Activated gamma-delta T cell treated with Interleukin-2 at 50 U/mL for 16 hours (primary cell): ENCODE data around the gene COL19A1.
"Not testable (repeated sequence)": the region's sequence is repeated elsewhere in the genome, so short reads cannot be mapped to it uniquely, and the experiment has no call there.

Source experiments
- DNase-seq: peaks from one replicate; pipeline ENCODE4 v3.0.0-alpha.2; 2020

Gene COL19A1

DNA sequence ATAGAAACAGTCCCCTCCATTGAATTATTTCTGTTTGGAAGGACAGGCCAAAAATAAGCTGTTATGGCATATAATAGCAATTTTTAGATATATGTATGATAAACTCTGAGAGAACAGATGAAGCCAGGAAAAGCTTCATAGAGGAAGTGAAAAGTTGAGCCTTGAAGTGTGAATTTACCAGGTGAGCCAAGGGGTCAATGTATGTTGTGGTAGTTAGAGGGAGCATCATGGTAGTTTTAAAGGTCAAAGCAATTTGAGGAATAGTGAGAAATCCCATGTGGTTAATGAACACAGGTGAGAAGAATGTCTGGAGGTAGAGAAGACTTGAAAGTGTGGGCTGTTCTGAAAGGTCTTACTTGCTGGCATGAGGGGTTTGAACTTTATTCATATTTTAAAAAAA is 47.0 kb downstream of the COL19A1 start:
- no peak for DNase-seq

GRCh38 chr6:69914015-69914485 is 47.7 kb downstream of the COL19A1 start:
- no peak for DNase-seq

GRCh38 chr6:69915346-69915745 is 49.0 kb downstream of the COL19A1 start:
- no peak for DNase-seq

DNA sequence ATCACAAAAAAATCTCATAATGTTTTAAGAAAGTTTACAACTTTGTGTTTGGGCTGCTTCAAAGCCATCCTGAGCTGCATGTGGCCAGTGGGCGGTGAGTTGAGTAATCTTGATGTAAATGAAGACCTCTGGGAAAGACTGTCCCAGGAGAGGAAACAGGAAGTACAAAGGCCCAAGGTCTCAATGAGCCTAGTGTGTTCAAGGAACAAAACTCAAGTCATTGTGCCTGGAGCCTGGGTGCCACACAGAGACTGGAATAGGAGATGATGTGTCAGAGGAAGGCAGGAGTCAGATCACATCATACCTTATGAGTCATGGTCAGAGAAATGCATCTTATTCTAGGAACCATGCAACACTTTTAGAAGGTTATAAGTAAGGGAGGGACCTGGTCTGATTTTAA is 51.5 kb downstream of the COL19A1 start:
- DNase-seq: no peak

DNA sequence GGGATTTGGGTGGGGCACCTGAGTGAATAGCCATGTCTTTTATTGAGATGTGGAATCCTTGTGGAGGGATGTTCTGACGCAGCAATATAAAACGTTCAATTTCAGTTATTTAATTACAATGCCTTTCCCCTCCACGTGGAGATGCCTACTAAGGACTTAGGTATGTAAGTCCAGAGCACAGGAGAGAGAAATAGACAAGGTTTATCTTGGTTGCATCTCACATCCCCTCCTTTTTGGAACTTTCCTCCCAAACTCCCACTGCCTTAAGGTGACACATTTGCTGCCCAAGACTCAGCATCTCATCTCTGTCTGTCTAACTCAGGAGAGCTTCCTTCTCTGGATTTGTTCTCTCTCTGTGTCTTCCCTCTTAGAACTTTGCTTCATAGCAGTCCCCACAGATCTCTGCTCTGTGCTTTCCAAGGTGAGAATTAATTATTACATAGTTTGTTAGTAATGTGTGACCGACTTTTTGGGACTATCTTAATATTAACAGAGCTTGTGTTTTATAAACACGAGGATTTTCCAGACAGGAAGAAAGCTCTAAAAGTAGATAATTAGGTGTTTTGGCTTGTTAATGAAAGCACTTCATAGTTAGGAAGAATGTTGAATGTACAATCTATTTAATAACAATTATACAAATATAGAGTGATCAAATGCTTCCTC is 52.6 kb downstream of the COL19A1 start:
- DNase-seq: no peak

DNA sequence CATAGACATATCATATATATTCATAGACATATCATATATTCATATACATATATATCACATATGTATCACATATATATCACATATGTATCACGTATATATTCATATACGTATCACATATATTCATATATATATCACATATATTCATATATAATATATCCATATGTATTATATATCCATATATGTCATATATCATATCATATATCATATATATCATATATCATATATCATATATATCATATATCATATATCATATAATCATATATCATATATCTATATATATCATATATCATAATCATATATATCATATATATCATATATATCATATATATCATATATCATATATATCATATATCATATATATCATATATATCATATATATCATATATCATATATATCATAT is 54.7 kb downstream of the COL19A1 start:
- DNase-seq: not testable (repeated sequence)

GRCh38 chr6:69921611-69922010 is 55.3 kb downstream of the COL19A1 start:
- DNase-seq: not testable (repeated sequence)

GRCh38 chr6:69926745-69927144 is 60.4 kb downstream of the COL19A1 start:
- DNase-seq: no peak

DNA sequence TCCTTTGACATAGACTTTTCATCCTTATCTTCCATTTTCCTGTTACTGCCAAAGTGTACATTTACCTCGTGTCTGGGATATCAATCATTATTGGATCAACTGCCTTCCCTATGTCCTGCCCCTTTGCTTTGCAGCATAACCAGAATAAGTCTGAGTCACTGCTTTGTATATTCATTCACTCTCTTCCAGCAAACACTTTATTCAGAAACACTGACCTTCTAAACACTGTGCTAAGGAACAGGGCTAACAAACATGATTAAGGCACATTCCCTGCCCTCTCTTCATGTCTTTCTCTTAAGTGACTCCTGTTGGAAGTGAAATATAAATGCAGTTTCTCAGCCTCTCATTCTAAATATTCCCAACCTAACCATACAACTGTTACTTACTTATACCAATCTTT is 66.9 kb downstream of the COL19A1 start:
- DNase-seq: no peak

- DNase-seq: no peak
These were observed 68.7 kb downstream of the COL19A1 start for GRCh38 chr6:69935079-69935478.

DNA sequence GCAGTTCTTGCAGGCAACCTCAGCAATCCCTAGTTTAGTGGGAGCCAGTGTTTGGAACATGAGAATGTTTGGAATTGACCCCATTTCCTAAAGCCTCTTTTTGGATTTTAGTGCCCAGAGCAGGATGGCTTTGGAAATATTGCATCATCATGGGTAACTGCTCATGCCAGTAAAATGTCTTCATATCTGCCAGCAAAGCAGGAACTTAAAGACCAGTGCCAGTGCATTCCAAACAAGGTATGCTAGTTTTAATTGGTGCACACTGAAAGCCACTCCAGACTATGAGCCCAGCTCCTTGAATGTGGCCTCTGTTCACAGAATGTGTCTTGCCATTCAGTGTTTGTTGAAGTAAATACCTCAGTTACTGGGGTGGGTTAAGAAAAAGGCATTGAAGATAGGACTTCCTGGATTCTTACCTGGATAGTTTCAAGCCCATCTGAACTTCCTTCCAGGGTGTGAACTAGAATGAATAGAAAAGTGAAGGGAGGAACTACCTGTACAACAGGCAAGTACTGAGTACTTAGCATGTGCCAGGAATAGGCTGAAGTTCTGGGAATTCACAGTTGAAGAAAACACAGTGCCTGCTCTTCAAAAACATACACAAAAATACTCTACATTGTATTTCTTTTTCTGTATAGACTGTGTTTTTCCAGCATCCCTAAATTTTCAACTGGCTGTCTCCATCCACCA is 70.5 kb downstream of the COL19A1 start:
- no peak for DNase-seq

- DNase-seq: no peak
These were observed 71.2 kb downstream of the COL19A1 start for GRCh38 chr6:69937402-69938136.

DNA sequence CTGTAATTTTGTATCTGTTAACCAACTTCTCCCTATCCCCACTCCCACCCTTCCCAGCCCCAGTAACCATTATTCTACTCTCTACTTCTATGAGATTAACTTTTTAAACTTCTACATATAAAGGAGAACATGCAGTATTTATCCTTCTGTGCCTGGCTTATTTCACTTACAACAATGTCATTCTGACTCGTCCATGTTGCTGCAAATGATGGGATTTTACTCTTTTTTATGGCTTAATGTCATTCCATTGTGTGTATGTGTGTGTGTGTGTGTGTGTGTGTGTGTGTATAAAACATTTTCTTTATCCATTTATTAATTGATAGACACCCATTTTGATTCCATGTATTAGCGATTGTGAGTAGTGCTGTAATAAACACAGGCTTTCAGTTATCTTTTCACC is 76.1 kb downstream of the COL19A1 start:
- DNase-seq: no peak

GRCh38 chr6:69945192-69945591 is 78.8 kb downstream of the COL19A1 start:
- no peak for DNase-seq

GRCh38 chr6:69948479-69949114 is 82.2 kb downstream of the COL19A1 start:
- no peak for DNase-seq

DNA sequence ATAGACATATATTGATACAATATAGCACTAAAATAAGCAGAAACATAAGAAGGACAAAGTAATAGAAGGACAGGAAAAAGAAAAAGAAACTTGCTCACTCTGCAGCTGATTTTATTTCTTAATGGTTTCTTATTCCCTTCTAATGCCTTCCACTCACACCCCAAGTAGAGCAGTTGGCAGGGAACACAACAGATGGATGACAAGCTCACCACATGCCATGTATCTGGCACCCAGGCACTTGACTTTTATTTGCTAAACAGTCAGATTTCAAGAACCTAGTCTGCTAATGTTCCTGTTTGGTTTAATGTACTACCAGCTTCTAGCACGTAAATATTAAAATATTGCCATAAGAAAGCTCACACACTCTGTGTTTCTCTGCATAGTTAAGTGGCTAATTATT is 87.1 kb downstream of the COL19A1 start:
- no peak for DNase-seq

GRCh38 chr6:69954733-69955132 is 88.4 kb downstream of the COL19A1 start:
- DNase-seq: no peak

DNA sequence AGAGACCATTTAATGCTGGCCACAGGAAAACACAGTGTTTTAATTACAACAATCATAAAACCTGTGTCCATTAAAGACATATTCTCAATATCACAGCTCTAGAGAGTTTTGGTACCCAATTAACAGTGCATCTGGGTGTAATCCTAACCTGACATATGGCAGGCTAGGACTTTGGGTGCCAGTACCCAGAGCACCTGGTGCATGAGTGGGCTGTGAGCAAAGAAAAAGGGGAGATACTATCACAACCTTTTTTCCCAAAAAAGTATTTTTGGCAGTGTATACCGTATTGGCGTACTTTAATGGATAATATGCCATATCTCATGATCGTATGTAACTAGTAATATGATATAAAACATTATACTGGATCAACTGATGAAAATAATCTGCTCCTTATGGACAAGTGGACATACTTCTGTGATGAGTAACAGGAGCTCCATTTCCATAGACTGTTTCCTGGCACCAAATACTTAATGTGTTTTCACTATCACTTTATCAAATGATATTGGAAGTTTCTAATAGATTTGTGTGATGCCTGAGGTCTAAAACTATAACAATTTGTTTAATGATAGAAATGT is 91.7 kb downstream of the COL19A1 start:
- DNase-seq: no peak

- DNase-seq: no peak
These were observed 92.6 kb downstream of the COL19A1 start for GRCh38 chr6:69958978-69959377.

DNA sequence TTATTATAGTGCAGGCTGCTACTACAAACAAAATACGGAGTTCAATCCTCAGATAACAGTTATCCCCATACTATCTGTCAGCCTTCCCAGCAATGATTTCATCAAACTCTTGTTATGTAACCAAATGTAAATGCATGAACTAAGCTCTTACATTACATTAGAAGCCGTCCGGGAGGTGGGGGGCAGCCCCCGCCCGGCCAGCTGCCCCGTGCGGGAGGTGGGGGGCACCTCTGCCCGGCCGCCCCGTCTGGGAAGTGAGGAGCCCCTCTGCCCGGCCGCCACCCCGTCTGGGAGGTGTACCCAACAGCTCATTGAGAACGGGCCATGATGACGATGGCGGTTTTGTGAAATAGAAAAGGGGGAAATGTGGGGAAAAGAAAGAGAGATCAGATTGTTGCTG is 99.6 kb downstream of the COL19A1 start:
- DNase-seq: not testable (repeated sequence)

- no peak for DNase-seq
These were observed 106.8 kb downstream of the COL19A1 start for GRCh38 chr6:69973138-69973537.

GRCh38 chr6:69973763-69974162 is 107.4 kb downstream of the COL19A1 start:
- DNase-seq: no peak

- no peak for DNase-seq
These were observed 107.8 kb downstream of the COL19A1 start for GRCh38 chr6:69974193-69974592.
